Panc1 (cell line): ENCODE measurements around the gene MED7.

Source experiments
- CTCF ChIP-seq: fragments of 450-650 bp; IDR thresholded peaks from 2 replicates; pipeline ENCODE4 v1.5.1; 2017; ENCODE audit warnings: mild to moderate bottlenecking
- POLR2AphosphoS5 ChIP-seq: IDR thresholded peaks from 2 replicates; pipeline ENCODE4 v1.6.1; 2012; ENCODE audit warnings: mild to moderate bottlenecking, low read depth, low read length, moderate library complexity
- SIN3A ChIP-seq: IDR thresholded peaks from 2 replicates; pipeline ENCODE4 v1.6.1; 2012; ENCODE audit warnings: low read depth, mild to moderate bottlenecking, low read length, moderate library complexity, borderline replicate concordance; ENCODE audit not compliant: insufficient read depth
- TCF7L2 ChIP-seq: IDR thresholded peaks from 2 replicates; pipeline ENCODE4 v1.6.1; 2011; ENCODE audit warnings: mild to moderate bottlenecking, low read depth, low read length, inconsistent platforms

GRCh38 chr5:157107508-157107907 is 35.2 kb downstream of the MED7 start:
- TF ChIP-seq CTCF (no peak), POLR2AphosphoS5 (no peak), SIN3A (no peak), TCF7L2 (no peak)
